Measurements from ENCODE around the gene DTHD1. TPM values are rescaled to one million over a fixed set of nuclear protein-coding genes. Genes with fewer than 3 reads are reported as not detected.

DTHD1 gene
- total RNA-seq, 4 donors from 2014 or later = 0.19 to 1.0 (median 0.30) TPM

GRCh38 chr4:36312511-36312910 is 31.1 kb downstream of the DTHD1 start:
- no peak for TF ChIP-seq POLR2A (IDR thresholded peaks at IDR 0.05)
- no peak for TF ChIP-seq CTCF (IDR thresholded peaks at IDR 0.05)
- Histone ChIP-seq H3K27me3 (no peaks in the 10 kb centered on the region), H3K36me3 (no peaks in the 10 kb centered on the region), H3K27ac (no peak overlapping the region), H3K4me1 (peaks cover 0 to 12% (median 6%) of the 10 kb centered on the region in 3 donors), H3K4me3 (no peak overlapping the region), H3K9me3 (no peaks in the 10 kb centered on the region)
- no peak for DNase-seq
- WGBS, 2 donors = 70 to 79% methylated on average over 3 of the region's 3 CpGs
- intact Hi-C loops (cut with DNase I) = no loop called here

- Histone ChIP-seq H3K4me3 (no peak overlapping the region), H3K27me3 (no peaks in the 10 kb centered on the region), H3K4me1 (peaks cover 0 to 12% (median 6%) of the 10 kb centered on the region in 3 donors), H3K27ac (no peak overlapping the region), H3K36me3 (no peaks in the 10 kb centered on the region), H3K9me3 (no peaks in the 10 kb centered on the region)
- DNase-seq = no peak
- intact Hi-C loops (cut with DNase I) = no loop called here
- TF ChIP-seq CTCF (IDR thresholded peaks at IDR 0.05) (no peak), POLR2A (IDR thresholded peaks at IDR 0.05) (no peak)
These were observed 31.9 kb downstream of the DTHD1 start for GRCh38 chr4:36313301-36313700.

- Histone ChIP-seq H3K36me3 (no peaks in the 10 kb centered on the region), H3K4me3 (no peak overlapping the region), H3K27ac (no peak overlapping the region), H3K27me3 (no peaks in the 10 kb centered on the region), H3K9me3 (no peaks in the 10 kb centered on the region), H3K4me1 (peaks cover 0 to 12% (median 6%) of the 10 kb centered on the region in 3 donors)
- intact Hi-C loops (cut with DNase I) = no loop called here
- TF ChIP-seq CTCF (IDR thresholded peaks at IDR 0.05) (no peak), POLR2A (IDR thresholded peaks at IDR 0.05) (no peak)
- 62 to 80% methylated on average over 1 of the region's 1 CpG for WGBS, 2 donors
- DNase-seq = no peak
These were observed 32.3 kb downstream of the DTHD1 start for GRCh38 chr4:36313703-36314102.

GRCh38 chr4:36316607-36317006 is 35.2 kb downstream of the DTHD1 start:
- no peaks in the 10 kb centered on the region for H3K27me3 ChIP-seq
- no peak for TF ChIP-seq POLR2A (IDR thresholded peaks at IDR 0.05)
- TF ChIP-seq CTCF (IDR thresholded peaks at IDR 0.05) = no peak
- no peak overlapping the region for H3K4me3 ChIP-seq
- no peak for DNase-seq
- no peaks in the 10 kb centered on the region for H3K36me3 ChIP-seq
- H3K27ac ChIP-seq = no peak overlapping the region
- no peaks in the 10 kb centered on the region for H3K9me3 ChIP-seq
- peaks cover 0 to 11% (median 6%) of the 10 kb centered on the region in 3 donors for H3K4me1 ChIP-seq
- intact Hi-C loops (cut with DNase I) = no loop called here

GRCh38 chr4:36317721-36318120 is 36.3 kb downstream of the DTHD1 start:
- WGBS, 2 donors = 53 to 73% methylated on average over 1 of the region's 1 CpG
- no peaks in the 10 kb centered on the region for H3K4me1 ChIP-seq
- intact Hi-C loops (cut with DNase I) = no loop called here
- H3K36me3 ChIP-seq = no peaks in the 10 kb centered on the region
- no peak for DNase-seq
- H3K27me3 ChIP-seq = no peaks in the 10 kb centered on the region
- H3K27ac ChIP-seq = no peak overlapping the region
- TF ChIP-seq CTCF (IDR thresholded peaks at IDR 0.05) (no peak), POLR2A (IDR thresholded peaks at IDR 0.05) (no peak)
- no peaks in the 10 kb centered on the region for H3K9me3 ChIP-seq
- H3K4me3 ChIP-seq = no peak overlapping the region
